NCI-H2081 (cell line): ENCODE measurements around the gene C19orf47.
"Not testable (repeated sequence)": the region's sequence is repeated elsewhere in the genome, so short reads cannot be mapped to it uniquely, and the experiment has no call there.

Source experiments
- DNase-seq, 2 experiments: peaks; one replicate each; lab custom pipeline; 2025; lab: John Stamatoyannopoulos, UW

C19orf47 gene

GRCh38 chr19:40348961-40349507 is 837 bp upstream of the C19orf47 start:
- peak; percentile 20 to 55 for DNase-seq

GRCh38 chr19:40344422-40344821 is 3.8 kb downstream of the C19orf47 start:
- no peak for DNase-seq

- no peak for DNase-seq
Measured at GRCh38 chr19:40342644-40343311, 5.4 kb downstream of the C19orf47 start.

- no peak for DNase-seq
Measured at GRCh38 chr19:40341601-40342482, 6.4 kb downstream of the C19orf47 start.

- no peak for DNase-seq
Measured at GRCh38 chr19:40339018-40339728, 9.0 kb downstream of the C19orf47 start.

- no peak for DNase-seq
Measured at GRCh38 chr19:40337594-40337993, 10.6 kb downstream of the C19orf47 start.

- no peak for DNase-seq
Measured at GRCh38 chr19:40337107-40337506, 11.1 kb downstream of the C19orf47 start.

GRCh38 chr19:40336601-40336900 is 11.6 kb downstream of the C19orf47 start:
- no peak for DNase-seq

GRCh38 chr19:40335855-40336600 is 12.2 kb downstream of the C19orf47 start:
- no peak for DNase-seq

GRCh38 chr19:40335101-40335500 is 13.1 kb downstream of the C19orf47 start:
- DNase-seq = no peak

- DNase-seq = not testable (repeated sequence)
Measured at GRCh38 chr19:40333083-40333482, 15.1 kb downstream of the C19orf47 start.

- no peak for DNase-seq
Measured at GRCh38 chr19:40332669-40333068, 15.5 kb downstream of the C19orf47 start.

- no peak for DNase-seq
Measured at GRCh38 chr19:40331052-40331451, 17.1 kb downstream of the C19orf47 start.

- DNase-seq = no peak
Measured at GRCh38 chr19:40326201-40326600, 22.0 kb downstream of the C19orf47 start.

GRCh38 chr19:40323705-40324104 is 24.5 kb downstream of the C19orf47 start:
- no peak for DNase-seq

GRCh38 chr19:40322951-40323615 is 25.1 kb downstream of the C19orf47 start:
- no peak for DNase-seq

GRCh38 chr19:40322271-40322610 is 26.0 kb downstream of the C19orf47 start:
- DNase-seq = no peak

- no peak for DNase-seq
Measured at GRCh38 chr19:40321566-40322270, 26.5 kb downstream of the C19orf47 start.

GRCh38 chr19:40321076-40321475 is 27.1 kb downstream of the C19orf47 start:
- DNase-seq = no peak

GRCh38 chr19:40320558-40320935 is 27.6 kb downstream of the C19orf47 start:
- no peak for DNase-seq

- no peak for DNase-seq
Measured at GRCh38 chr19:40317338-40317737, 30.9 kb downstream of the C19orf47 start.
